Effector memory CD8-positive, alpha-beta T cell (primary cell): ENCODE results near the gene SLC12A4.
"Not testable (repeated sequence)": the region's sequence is repeated elsewhere in the genome, so short reads cannot be mapped to it uniquely, and the experiment has no call there.

Experiments used
- ATAC-seq: fragments of 150-1000 bp; cut with Tn5 transposase; replicated peaks from 2 replicates; pipeline ENCODE4 v1.10.0; 2021; ENCODE audit warnings: mild to moderate bottlenecking, moderate library complexity
- DNase-seq, 3 experiments: peaks; one replicate each; pipeline ENCODE4 v3.0.0; 2021
- H3K27ac Mint-ChIP-seq, 2 donors: one replicate each; pipeline ENCODE4 v1.8.0; 2022; ENCODE audit warnings: mild to moderate bottlenecking in 2 of 2, mixed read lengths in 2 of 2, moderate library complexity in 2 of 2
- H3K27me3 Mint-ChIP-seq, 2 donors: one replicate each; pipeline ENCODE4 v1.8.0; 2022; ENCODE audit warnings: mixed read lengths in 2 of 2
- H3K36me3 Mint-ChIP-seq: one replicate; pipeline ENCODE4 v1.8.0; 2022; ENCODE audit warnings: mild to moderate bottlenecking, moderate library complexity, mixed read lengths; ENCODE audit not compliant: insufficient read depth
- H3K4me1 Mint-ChIP-seq, 2 donors: one replicate each; pipeline ENCODE4 v1.8.0; 2022; ENCODE audit warnings: low read depth in 2 of 2, mixed read lengths in 2 of 2
- H3K4me3 Mint-ChIP-seq, 2 donors: one replicate each; pipeline ENCODE4 v1.8.0; 2022; ENCODE audit warnings: mild to moderate bottlenecking in 2 of 2, mixed read lengths in 2 of 2, moderate library complexity in 2 of 2
- H3K9me3 Mint-ChIP-seq, 2 donors: one replicate each; pipeline ENCODE4 v1.8.0; 2022; ENCODE audit warnings: mixed read lengths in 2 of 2

Gene SLC12A4

DNA sequence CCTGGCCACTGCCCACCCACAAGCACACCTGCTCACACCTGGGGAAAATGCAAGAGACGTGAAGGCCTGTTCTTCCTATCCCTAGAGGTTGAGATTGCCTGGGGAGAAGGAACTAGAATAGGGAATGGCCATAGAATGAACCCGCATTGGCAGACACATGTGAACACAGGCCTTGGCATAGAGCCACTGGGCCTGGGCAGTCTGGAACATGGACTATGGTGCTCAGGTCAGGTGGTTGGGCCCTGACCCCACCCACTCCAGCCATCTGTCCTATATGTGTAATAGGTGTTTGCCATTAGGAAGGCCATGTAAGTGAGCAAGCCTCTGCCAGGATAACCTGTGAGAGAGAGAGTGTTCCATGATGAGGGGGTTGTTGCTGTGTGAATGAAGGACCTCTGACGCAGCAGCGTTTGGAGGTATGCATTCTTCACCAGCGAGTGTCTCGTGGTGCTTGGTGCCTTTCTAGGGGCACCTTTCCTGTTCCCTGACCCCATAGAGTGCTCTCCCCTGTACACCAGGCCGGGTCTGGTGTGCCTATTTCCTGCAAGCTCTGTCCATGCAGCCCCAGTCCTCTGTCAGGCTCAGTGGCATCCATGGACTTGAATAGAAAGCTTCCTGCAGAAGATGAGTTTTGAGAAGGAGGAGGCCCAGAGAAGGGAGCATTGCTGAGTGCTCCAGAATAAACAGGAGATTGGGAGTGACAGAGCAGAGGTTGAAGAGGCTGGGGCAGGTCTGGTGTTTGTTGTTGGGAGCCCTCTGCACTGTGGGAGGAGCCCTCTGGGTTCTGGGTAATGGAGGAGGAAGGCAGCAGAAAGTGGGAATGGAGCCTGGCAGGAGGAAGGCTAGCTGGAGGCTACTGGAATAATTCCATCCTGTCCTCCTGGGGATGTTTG lies 52.4 kb downstream of the SLC12A4 start:
- no peaks in the 10 kb centered on the region for H3K27me3 Mint-ChIP-seq
- no peak for DNase-seq
- H3K27ac Mint-ChIP-seq, result no peak overlapping the region
- H3K36me3 Mint-ChIP-seq, result peaks cover 7% of the 10 kb centered on the region
- H3K9me3 Mint-ChIP-seq, result no peaks in the 10 kb centered on the region
- H3K4me3 Mint-ChIP-seq, result no peak overlapping the region
- peaks cover 25 to 27% of the 10 kb centered on the region in 2 donors for H3K4me1 Mint-ChIP-seq
- no peak for ATAC-seq

- H3K36me3 Mint-ChIP-seq, result not testable (repeated sequence)
Measured at GRCh38 chr16:67915496-67915769, 53.0 kb downstream of the SLC12A4 start.

GRCh38 chr16:67914758-67915495 lies 53.5 kb downstream of the SLC12A4 start:
- DNase-seq, result no peak

More at GRCh38 chr16:67915496-67915769, 53.0 kb downstream of the SLC12A4 start:
- H3K4me3 Mint-ChIP-seq, DNase-seq, H3K27ac Mint-ChIP-seq, H3K9me3 Mint-ChIP-seq, ATAC-seq, H3K27me3 Mint-ChIP-seq: not testable (repeated sequence)
- peaks cover 25 to 26% of the 10 kb centered on the region in 2 donors for H3K4me1 Mint-ChIP-seq

DNA sequence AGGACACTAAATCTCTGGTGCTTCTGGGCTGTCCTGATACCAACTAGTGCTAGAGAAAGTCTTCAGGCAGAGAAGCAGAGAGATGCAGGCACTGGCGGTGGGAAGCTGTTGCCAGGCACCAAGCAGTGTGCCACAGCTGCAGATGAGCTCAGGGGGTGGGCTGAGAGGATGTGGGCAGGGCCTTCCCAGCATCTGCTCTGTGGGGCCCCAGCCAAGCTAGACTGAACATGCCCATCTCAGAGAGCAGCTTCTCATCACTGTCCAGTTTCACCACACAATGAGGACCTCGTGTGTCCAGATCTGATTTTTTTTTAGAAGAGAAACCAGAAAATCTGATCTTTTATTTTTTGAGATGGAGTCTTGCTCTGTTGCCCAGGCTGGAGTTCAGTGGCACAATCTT lies 58.3 kb downstream of the SLC12A4 start:
- Mint-ChIP-seq H3K27ac (peak overlapping the region in 1 of 2 donors; percentile 41), H3K27me3 (no peaks in the 10 kb centered on the region), H3K4me1 (peaks cover 7 to 15% of the 10 kb centered on the region in 2 donors), H3K4me3 (no peak overlapping the region), H3K36me3 (peaks cover 15% of the 10 kb centered on the region), H3K9me3 (no peaks in the 10 kb centered on the region)
- ATAC-seq (no peak), DNase-seq (no peak)

More at GRCh38 chr16:67914758-67915495, 53.5 kb downstream of the SLC12A4 start:
- no peaks in the 10 kb centered on the region for H3K9me3 Mint-ChIP-seq
- H3K27me3 Mint-ChIP-seq, result no peaks in the 10 kb centered on the region
- H3K27ac Mint-ChIP-seq, result no peak overlapping the region
- peaks cover 12% of the 10 kb centered on the region for H3K36me3 Mint-ChIP-seq
- peaks cover 25 to 26% of the 10 kb centered on the region in 2 donors for H3K4me1 Mint-ChIP-seq
- no peak for ATAC-seq
- no peak overlapping the region for H3K4me3 Mint-ChIP-seq

GRCh38 chr16:67909056-67909742 lies 59.2 kb downstream of the SLC12A4 start:
- ATAC-seq, result no peak
- peaks cover 4 to 12% of the 10 kb centered on the region in 2 donors for H3K4me1 Mint-ChIP-seq
- no peak overlapping the region for H3K4me3 Mint-ChIP-seq
- peak overlapping the region in 1 of 2 donors; percentile 41 for H3K27ac Mint-ChIP-seq
- peaks cover 19% of the 10 kb centered on the region for H3K36me3 Mint-ChIP-seq
- H3K27me3 Mint-ChIP-seq, result no peaks in the 10 kb centered on the region
- no peak for DNase-seq
- H3K9me3 Mint-ChIP-seq, result no peaks in the 10 kb centered on the region

- peak overlapping the region; percentile 73 to 82 for H3K27ac Mint-ChIP-seq
- H3K9me3 Mint-ChIP-seq, result no peaks in the 10 kb centered on the region
- peaks cover 9 to 12% of the 10 kb centered on the region in 2 donors for H3K4me1 Mint-ChIP-seq
- H3K4me3 Mint-ChIP-seq, result no peak overlapping the region
- DNase-seq (no peak), ATAC-seq (no peak)
- H3K27me3 Mint-ChIP-seq, result no peaks in the 10 kb centered on the region
- peaks cover 30% of the 10 kb centered on the region for H3K36me3 Mint-ChIP-seq
Measured at GRCh38 chr16:67907397-67908180, 60.8 kb downstream of the SLC12A4 start.

- ATAC-seq, result no peak
- Mint-ChIP-seq H3K27me3 (no peaks in the 10 kb centered on the region), H3K36me3 (peaks cover 19% of the 10 kb centered on the region), H3K4me3 (no peak overlapping the region), H3K27ac (no peak overlapping the region), H3K9me3 (no peaks in the 10 kb centered on the region), H3K4me1 (peaks cover 14 to 24% of the 10 kb centered on the region in 2 donors)
- no peak for DNase-seq
Measured at GRCh38 chr16:67902831-67903230, 65.6 kb downstream of the SLC12A4 start.

GRCh38 chr16:67901734-67902133 lies 66.7 kb downstream of the SLC12A4 start:
- Mint-ChIP-seq H3K9me3 (no peaks in the 10 kb centered on the region), H3K36me3 (peaks cover 19% of the 10 kb centered on the region), H3K27ac (peak overlapping the region in 1 of 2 donors; percentile 25), H3K27me3 (no peaks in the 10 kb centered on the region), H3K4me3 (no peak overlapping the region), H3K4me1 (peaks cover 18 to 24% of the 10 kb centered on the region in 2 donors)
- DNase-seq (no peak), ATAC-seq (no peak)

- H3K4me3 Mint-ChIP-seq, result no peak overlapping the region
- H3K27ac Mint-ChIP-seq, result peak overlapping the region in 1 of 2 donors; percentile 51
- H3K27me3 Mint-ChIP-seq, result no peaks in the 10 kb centered on the region
- H3K36me3 Mint-ChIP-seq, result peaks cover 8% of the 10 kb centered on the region
- ATAC-seq (no peak), DNase-seq (no peak)
- H3K9me3 Mint-ChIP-seq, result no peaks in the 10 kb centered on the region
- H3K4me1 Mint-ChIP-seq, result peaks cover 25 to 36% of the 10 kb centered on the region in 2 donors
Measured at GRCh38 chr16:67897231-67897630, 71.2 kb downstream of the SLC12A4 start.

DNA sequence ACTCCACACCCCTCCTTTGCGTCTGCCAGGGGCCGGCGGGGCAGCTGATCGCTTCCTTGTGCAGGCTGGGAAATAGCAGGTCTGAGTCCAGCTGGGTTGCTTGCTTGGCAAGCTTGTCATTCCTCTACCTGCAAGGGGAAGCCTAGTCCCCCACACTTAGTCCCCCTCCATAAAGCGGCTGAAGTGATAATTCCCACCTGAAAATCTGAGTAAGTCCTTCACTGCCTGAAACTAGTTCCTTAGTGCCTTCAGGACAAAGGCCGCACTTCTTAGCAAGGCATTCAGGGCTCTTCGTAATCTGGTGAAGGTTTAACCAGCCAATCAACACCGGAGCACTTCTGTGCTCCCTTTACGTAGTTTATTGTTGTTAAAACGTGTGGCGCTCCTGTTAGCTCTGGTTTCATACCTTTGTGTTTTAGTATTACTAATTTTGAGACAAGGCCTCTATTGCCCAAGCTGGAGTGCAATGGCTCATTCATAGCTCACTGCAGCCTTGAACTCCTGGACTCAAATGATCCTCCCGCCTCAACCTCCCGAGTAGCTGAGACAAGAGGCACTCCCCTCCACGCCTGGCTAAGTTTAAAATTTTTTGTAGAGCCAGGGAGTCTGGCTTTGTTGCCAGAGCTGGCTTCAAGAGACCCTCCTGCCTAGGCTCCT lies 74.6 kb downstream of the SLC12A4 start:
- H3K9me3 Mint-ChIP-seq, result no peaks in the 10 kb centered on the region
- peak overlapping the region; percentile 95 to 97 for H3K27ac Mint-ChIP-seq
- no peak for ATAC-seq

More for the DNA sequence above, 74.6 kb downstream of the SLC12A4 start:
- Mint-ChIP-seq H3K4me1 (peaks cover 18 to 22% of the 10 kb centered on the region in 2 donors), H3K4me3 (peak overlapping the region; percentile 94 to 95), H3K36me3 (peaks cover 8% of the 10 kb centered on the region), H3K27me3 (no peaks in the 10 kb centered on the region)
- no peak for DNase-seq
